GM23338 (cell line): ENCODE measurements around the gene PYGO1.

Experiments used
- EZH2 ChIP-seq: fragments of 200-600 bp; sonication (generic); IDR thresholded peaks from one replicate; pipeline ENCODE4 v1.8.0; 2017; ENCODE audit warnings: antibody characterized with exemption, mild to moderate bottlenecking, low read depth; ENCODE audit not compliant: unreplicated experiment
- JUNB ChIP-seq: IDR thresholded peaks from one replicate; pipeline ENCODE4 v1.6.1; 2016; ENCODE audit warnings: antibody characterized with exemption; ENCODE audit not compliant: unreplicated experiment
- POLR2AphosphoS5 ChIP-seq: IDR thresholded peaks from 2 replicates; pipeline ENCODE4 v1.6.1; 2016; ENCODE audit warnings: antibody characterized with exemption, low read depth
- REST ChIP-seq: IDR thresholded peaks from one replicate; pipeline ENCODE4 v1.6.1; 2018; ENCODE audit warnings: antibody characterized with exemption; ENCODE audit not compliant: unreplicated experiment
- STAT1 ChIP-seq: IDR thresholded peaks from one replicate; pipeline ENCODE4 v1.6.1; 2016; ENCODE audit warnings: antibody characterized with exemption; ENCODE audit not compliant: unreplicated experiment
- TF ChIP-seq, protein P1 (sequence below), 2 experiments: fragments of 200-600 bp in 1 of 2; sonication (generic) in 1 of 2; conservative IDR thresholded peaks; 2 replicates each; pipeline versions ENCODE4 v1.5.1 to v1.6.1; 2016 to 2017; ENCODE audit warnings: antibody characterized with exemption in 2 of 2, low read depth in 2 of 2, mild to moderate bottlenecking in 2 of 2, moderate library complexity in 1 of 2

DNA sequence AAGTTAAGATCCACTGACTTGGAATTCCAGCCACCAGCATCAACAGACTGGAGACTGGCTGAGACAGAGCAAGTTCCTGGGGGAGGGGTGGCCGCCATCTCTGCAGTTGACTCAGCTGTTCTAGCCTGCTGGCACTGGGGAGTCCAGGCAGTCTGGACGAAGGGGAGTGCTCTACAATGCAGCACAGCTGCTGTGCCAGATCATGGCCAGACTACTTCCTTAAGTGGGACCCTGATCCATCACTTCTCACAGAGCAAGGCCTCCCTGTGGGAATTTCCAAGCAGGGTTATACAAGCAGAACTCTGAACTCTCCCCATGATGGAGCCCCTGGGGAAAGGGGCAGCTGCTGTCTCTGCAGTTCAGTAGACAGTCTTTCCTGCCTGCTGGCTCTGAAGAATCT lies 35.2 kb downstream of the PYGO1 start:
- TF ChIP-seq, protein P1, sequence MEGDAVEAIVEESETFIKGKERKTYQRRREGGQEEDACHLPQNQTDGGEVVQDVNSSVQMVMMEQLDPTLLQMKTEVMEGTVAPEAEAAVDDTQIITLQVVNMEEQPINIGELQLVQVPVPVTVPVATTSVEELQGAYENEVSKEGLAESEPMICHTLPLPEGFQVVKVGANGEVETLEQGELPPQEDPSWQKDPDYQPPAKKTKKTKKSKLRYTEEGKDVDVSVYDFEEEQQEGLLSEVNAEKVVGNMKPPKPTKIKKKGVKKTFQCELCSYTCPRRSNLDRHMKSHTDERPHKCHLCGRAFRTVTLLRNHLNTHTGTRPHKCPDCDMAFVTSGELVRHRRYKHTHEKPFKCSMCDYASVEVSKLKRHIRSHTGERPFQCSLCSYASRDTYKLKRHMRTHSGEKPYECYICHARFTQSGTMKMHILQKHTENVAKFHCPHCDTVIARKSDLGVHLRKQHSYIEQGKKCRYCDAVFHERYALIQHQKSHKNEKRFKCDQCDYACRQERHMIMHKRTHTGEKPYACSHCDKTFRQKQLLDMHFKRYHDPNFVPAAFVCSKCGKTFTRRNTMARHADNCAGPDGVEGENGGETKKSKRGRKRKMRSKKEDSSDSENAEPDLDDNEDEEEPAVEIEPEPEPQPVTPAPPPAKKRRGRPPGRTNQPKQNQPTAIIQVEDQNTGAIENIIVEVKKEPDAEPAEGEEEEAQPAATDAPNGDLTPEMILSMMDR (conservative IDR thresholded peaks at IDR 0.05; ENCODE audit: low read depth in 2 of 2): no peak
- no peak for TF ChIP-seq JUNB
- no peak for TF ChIP-seq EZH2
- TF ChIP-seq STAT1: no peak
- TF ChIP-seq REST: no peak
- TF ChIP-seq POLR2AphosphoS5: no peak
